K562 (cell line): ENCODE results near the gene TRNP1. TPM values are rescaled to one million over a fixed set of nuclear protein-coding genes. Genes with fewer than 3 reads are reported as not detected.

Source experiments
- ARID1B ChIP-seq: fragments of 450-650 bp; IDR thresholded peaks from 2 replicates; pipeline ENCODE4 v1.6.1; 2016; ENCODE audit warnings: antibody characterized with exemption, mild to moderate bottlenecking, inconsistent platforms
- CBFA2T2 ChIP-seq: fragments of 450-650 bp; conservative IDR thresholded peaks from 2 replicates; pipeline ENCODE4 v1.6.1; 2017; ENCODE audit warnings: mild to moderate bottlenecking
- CCAR2 ChIP-seq: fragments of 200-400 bp; formaldehyde crosslinking; IDR thresholded peaks from 2 replicates; pipeline ENCODE4 v1.6.1; 2017; ENCODE audit warnings: mild to moderate bottlenecking, low read depth, low read length
- ILF3 ChIP-seq: fragments of 450-650 bp; IDR thresholded peaks from 2 replicates; pipeline ENCODE4 v1.6.1; 2018; ENCODE audit warnings: antibody characterized with exemption, mild to moderate bottlenecking, moderate library complexity, borderline replicate concordance
- KAT7 ChIP-seq: sonication (generic); formaldehyde crosslinking; IDR thresholded peaks from 2 replicates; pipeline ENCODE4 v1.8.0; 2022; ENCODE audit warnings: missing genetic modification reagents, mild to moderate bottlenecking, borderline replicate concordance
- KDM4B ChIP-seq, 2 experiments: fragments of 450-650 bp in 1 of 2; sonication (generic) in 1 of 2; IDR thresholded peaks; 2 replicates each; pipeline ENCODE4 v1.6.1; 2016 to 2017; ENCODE audit warnings: borderline replicate concordance in 2 of 2, antibody characterized with exemption in 1 of 2, low read depth in 1 of 2, mild to moderate bottlenecking in 1 of 2
- PHF8 ChIP-seq: fragments of 200-600 bp; sonication (generic); IDR thresholded peaks from 2 replicates; pipeline ENCODE4 v1.6.1; 2012; ENCODE audit warnings: mixed run types, mild to moderate bottlenecking, inconsistent platforms, low read length, moderate library complexity, borderline replicate concordance
- PHTF2 ChIP-seq: fragments of 250-450 bp; sonication (Bioruptor Pico); IDR thresholded peaks from 2 replicates; pipeline ENCODE4 v1.5.0; 2021; ENCODE audit warnings: mild to moderate bottlenecking
- POLR3G ChIP-seq: IDR thresholded peaks from 2 replicates; pipeline ENCODE4 v1.6.1; 2011; ENCODE audit not compliant: insufficient read length, insufficient replicate concordance; ENCODE audit errors: extremely low read depth
- PTBP1 ChIP-seq: fragments of 200-400 bp; formaldehyde crosslinking; IDR thresholded peaks from 2 replicates; pipeline ENCODE4 v1.6.1; 2017; ENCODE audit warnings: low read depth, low read length
- RBM17 ChIP-seq: fragments of 200-400 bp; formaldehyde crosslinking; IDR thresholded peaks from 2 replicates; pipeline ENCODE4 v1.6.1; 2017; ENCODE audit warnings: low read depth, mild to moderate bottlenecking, low read length, borderline replicate concordance
- RFX7 ChIP-seq: fragments of 250-450 bp; sonication (Bioruptor Pico); IDR thresholded peaks from 2 replicates; pipeline ENCODE4 v1.5.1; 2021; ENCODE audit warnings: mild to moderate bottlenecking
- SRSF9 ChIP-seq: fragments of 200-400 bp; formaldehyde crosslinking; IDR thresholded peaks from 2 replicates; pipeline ENCODE4 v1.6.1; 2017; ENCODE audit warnings: low read depth, low read length, borderline replicate concordance
- TRIM24 ChIP-seq, 2 experiments: fragments of 450-650 bp; IDR thresholded peaks; 2 replicates each; pipeline ENCODE4 v1.6.1; 2016
- U2AF2 ChIP-seq: fragments of 200-400 bp; formaldehyde crosslinking; optimal IDR thresholded peaks from 2 replicates; pipeline ENCODE3; 2017; ENCODE audit warnings: low read depth, mild to moderate bottlenecking, low read length
- WHSC1 ChIP-seq: IDR thresholded peaks from one replicate; pipeline ENCODE4 v1.6.1; 2012; ENCODE audit warnings: low read length, control low read depth, inconsistent platforms
- YBX1 ChIP-seq: fragments of 450-650 bp; IDR thresholded peaks from 2 replicates; pipeline ENCODE4 v1.7.1; 2016; ENCODE audit warnings: mild to moderate bottlenecking
- ZC3H4 ChIP-seq: sonication (generic); formaldehyde crosslinking; IDR thresholded peaks from 2 replicates; pipeline ENCODE4 v1.9.0; 2021; ENCODE audit warnings: missing genetic modification reagents, borderline replicate concordance
- ZNF583 ChIP-seq: fragments of 250-450 bp; sonication (Bioruptor Pico); IDR thresholded peaks from 2 replicates; pipeline ENCODE4 v1.4.0; 2020
- ZNF668 ChIP-seq: fragments of 250-450 bp; sonication (Bioruptor Pico); IDR thresholded peaks from 2 replicates; pipeline ENCODE4 v1.8.0; 2022; ENCODE audit warnings: mild to moderate bottlenecking, inconsistent platforms
- polyA plus RNA-seq, 8 experiments: library from polyadenylated mRNA; depleted of rRNA in 4 of 8; stranded (reverse) in 5 of 8; unstranded in 3 of 8; fragments of >200 nt; fragmentation: Nextera tagmentation in 2 of 8; fragmentation: Illumina TruSeq in 1 of 8; extraction: Ambion mirVana in 2 of 8; extraction: Trizol in 1 of 8; gene quantifications; 2 replicates each; pipeline versions ENCODE4 v1.2.1 to v1.2.3, GENCODE V29; 2011 to 2014; ENCODE audit warnings: inconsistent platforms in 1 of 8, missing spikeins in 1 of 8
- total RNA-seq, 7 experiments: library from RNA; depleted of rRNA in 6 of 7; stranded (reverse); fragments of >200 nt in 6 of 7; fragmentation: Illumina TruSeq in 2 of 7; extraction: Trizol in 2 of 7; gene quantifications; 2 replicates each; pipeline versions ENCODE4 v1.2.1 to v1.2.3, GENCODE V29; 2011 to 2021; ENCODE audit warnings: low replicate concordance in 1 of 7
- TF ChIP-seq, protein P1 (sequence below): fragments of 450-650 bp; IDR thresholded peaks from 2 replicates; pipeline ENCODE4 v1.6.1; 2017; ENCODE audit warnings: antibody characterized with exemption
- TF ChIP-seq, protein P2 (sequence below): sonication (generic); IDR thresholded peaks from 2 replicates; pipeline ENCODE4 v1.6.1; 2016
- TF ChIP-seq, protein P3 (sequence below): IDR thresholded peaks from 3 replicates; pipeline ENCODE4 v1.6.1; 2011; ENCODE audit warnings: borderline replicate concordance, mild to moderate bottlenecking; ENCODE audit not compliant: insufficient read length, insufficient read depth
- TF ChIP-seq, protein P4 (sequence below): fragments of 450-650 bp; IDR thresholded peaks from 2 replicates; pipeline ENCODE4 v1.6.1; 2017; ENCODE audit warnings: mild to moderate bottlenecking, moderate library complexity

The TRNP1 gene
- total and polyA plus RNA-seq, 9 of the 15 experiments (the other 6 are each of a cell fraction or from before 2014, with no cell fraction given) = 0.03 to 1.3 (median 0.95) TPM

GRCh38 chr1:26959722-26960624 lies 33.5 kb upstream of the TRNP1 start, which contains the start of gene KDF1 (continued):
- TF ChIP-seq SRSF9 = no peak
- no peak for TF ChIP-seq WHSC1
- TF ChIP-seq U2AF2 = no peak
- TF ChIP-seq, protein P1, sequence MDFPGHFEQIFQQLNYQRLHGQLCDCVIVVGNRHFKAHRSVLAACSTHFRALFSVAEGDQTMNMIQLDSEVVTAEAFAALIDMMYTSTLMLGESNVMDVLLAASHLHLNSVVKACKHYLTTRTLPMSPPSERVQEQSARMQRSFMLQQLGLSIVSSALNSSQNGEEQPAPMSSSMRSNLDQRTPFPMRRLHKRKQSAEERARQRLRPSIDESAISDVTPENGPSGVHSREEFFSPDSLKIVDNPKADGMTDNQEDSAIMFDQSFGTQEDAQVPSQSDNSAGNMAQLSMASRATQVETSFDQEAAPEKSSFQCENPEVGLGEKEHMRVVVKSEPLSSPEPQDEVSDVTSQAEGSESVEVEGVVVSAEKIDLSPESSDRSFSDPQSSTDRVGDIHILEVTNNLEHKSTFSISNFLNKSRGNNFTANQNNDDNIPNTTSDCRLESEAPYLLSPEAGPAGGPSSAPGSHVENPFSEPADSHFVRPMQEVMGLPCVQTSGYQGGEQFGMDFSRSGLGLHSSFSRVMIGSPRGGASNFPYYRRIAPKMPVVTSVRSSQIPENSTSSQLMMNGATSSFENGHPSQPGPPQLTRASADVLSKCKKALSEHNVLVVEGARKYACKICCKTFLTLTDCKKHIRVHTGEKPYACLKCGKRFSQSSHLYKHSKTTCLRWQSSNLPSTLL = no peak
- TF ChIP-seq YBX1 = no peak
- TF ChIP-seq ILF3 = no peak
- no peak for TF ChIP-seq KDM4B (IDR thresholded peaks at IDR 0.05; ENCODE audit: borderline replicate concordance in 2 of 2, low read depth in 1 of 2)
- no peak for TF ChIP-seq POLR3G
- TF ChIP-seq KAT7 = no peak; the same call in 1 of the 2 replicates
- TF ChIP-seq ZNF668 (CRISPR knock-in tag) = no peak
- TF ChIP-seq PHF8 = peak; percentile 63; the same call in 1 of the 2 replicates
- no peak for TF ChIP-seq PTBP1
- TF ChIP-seq ZC3H4 (CRISPR knock-in tag) = peak; percentile 72; the same call in 1 of the 2 replicates
- TF ChIP-seq RBM17 = no peak
- TF ChIP-seq, protein P2, sequence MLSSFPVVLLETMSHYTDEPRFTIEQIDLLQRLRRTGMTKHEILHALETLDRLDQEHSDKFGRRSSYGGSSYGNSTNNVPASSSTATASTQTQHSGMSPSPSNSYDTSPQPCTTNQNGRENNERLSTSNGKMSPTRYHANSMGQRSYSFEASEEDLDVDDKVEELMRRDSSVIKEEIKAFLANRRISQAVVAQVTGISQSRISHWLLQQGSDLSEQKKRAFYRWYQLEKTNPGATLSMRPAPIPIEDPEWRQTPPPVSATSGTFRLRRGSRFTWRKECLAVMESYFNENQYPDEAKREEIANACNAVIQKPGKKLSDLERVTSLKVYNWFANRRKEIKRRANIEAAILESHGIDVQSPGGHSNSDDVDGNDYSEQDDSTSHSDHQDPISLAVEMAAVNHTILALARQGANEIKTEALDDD = no peak
- TF ChIP-seq, protein P3, sequence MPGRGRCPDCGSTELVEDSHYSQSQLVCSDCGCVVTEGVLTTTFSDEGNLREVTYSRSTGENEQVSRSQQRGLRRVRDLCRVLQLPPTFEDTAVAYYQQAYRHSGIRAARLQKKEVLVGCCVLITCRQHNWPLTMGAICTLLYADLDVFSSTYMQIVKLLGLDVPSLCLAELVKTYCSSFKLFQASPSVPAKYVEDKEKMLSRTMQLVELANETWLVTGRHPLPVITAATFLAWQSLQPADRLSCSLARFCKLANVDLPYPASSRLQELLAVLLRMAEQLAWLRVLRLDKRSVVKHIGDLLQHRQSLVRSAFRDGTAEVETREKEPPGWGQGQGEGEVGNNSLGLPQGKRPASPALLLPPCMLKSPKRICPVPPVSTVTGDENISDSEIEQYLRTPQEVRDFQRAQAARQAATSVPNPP = no peak
- TF ChIP-seq ZNF583 = no peak
- TF ChIP-seq ARID1B = no peak
- no peak for TF ChIP-seq CBFA2T2
- TF ChIP-seq RFX7 (CRISPR knock-in tag) = no peak
- TF ChIP-seq CCAR2 = no peak
- TF ChIP-seq PHTF2 = no peak
- TF ChIP-seq, protein P4, sequence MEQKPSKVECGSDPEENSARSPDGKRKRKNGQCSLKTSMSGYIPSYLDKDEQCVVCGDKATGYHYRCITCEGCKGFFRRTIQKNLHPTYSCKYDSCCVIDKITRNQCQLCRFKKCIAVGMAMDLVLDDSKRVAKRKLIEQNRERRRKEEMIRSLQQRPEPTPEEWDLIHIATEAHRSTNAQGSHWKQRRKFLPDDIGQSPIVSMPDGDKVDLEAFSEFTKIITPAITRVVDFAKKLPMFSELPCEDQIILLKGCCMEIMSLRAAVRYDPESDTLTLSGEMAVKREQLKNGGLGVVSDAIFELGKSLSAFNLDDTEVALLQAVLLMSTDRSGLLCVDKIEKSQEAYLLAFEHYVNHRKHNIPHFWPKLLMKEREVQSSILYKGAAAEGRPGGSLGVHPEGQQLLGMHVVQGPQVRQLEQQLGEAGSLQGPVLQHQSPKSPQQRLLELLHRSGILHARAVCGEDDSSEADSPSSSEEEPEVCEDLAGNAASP = no peak
- TF ChIP-seq TRIM24 (IDR thresholded peaks at IDR 0.05) = no peak
